Liver (tissue), 9 donors: ENCODE data around the gene ARIH2. TPM values are rescaled to one million over a fixed set of nuclear protein-coding genes. Genes with fewer than 3 reads are reported as not detected.

Experiments used
- DNase-seq: peaks from one replicate; pipeline ENCODE4 v3.0.0-alpha.2; 2017; ENCODE audit warnings: low spot score
- H3K27ac ChIP-seq, 2 donors: one replicate each; pipeline ENCODE4 v1.7.0; 2013; ENCODE audit warnings: inconsistent platforms in 2 of 2, low read length in 2 of 2, control low read depth in 1 of 2, low read depth in 1 of 2, mild to moderate bottlenecking in 1 of 2
- H3K27me3 ChIP-seq, 4 donors: one replicate each; pipeline versions ENCODE4 v1.6.1 to v1.7.0; 2013; ENCODE audit warnings: low read length in 3 of 4, inconsistent platforms in 1 of 4, mild to moderate bottlenecking in 1 of 4, moderate library complexity in 1 of 4; ENCODE audit not compliant: control insufficient read depth in 4 of 4, insufficient read depth in 4 of 4
- H3K36me3 ChIP-seq, 4 donors: one replicate each; pipeline versions ENCODE4 v1.6.1 to v1.7.0; 2013; ENCODE audit warnings: low read length in 3 of 4, mild to moderate bottlenecking in 3 of 4, low read depth in 1 of 4, moderate library complexity in 1 of 4; ENCODE audit not compliant: control insufficient read depth in 4 of 4, insufficient read depth in 3 of 4
- H3K4me1 ChIP-seq, 4 donors: one replicate each; pipeline versions ENCODE4 v1.6.1 to v1.7.0; 2013; ENCODE audit warnings: low read length in 3 of 4, mild to moderate bottlenecking in 3 of 4, moderate library complexity in 1 of 4; ENCODE audit not compliant: control insufficient read depth in 4 of 4, insufficient read depth in 4 of 4
- H3K4me3 ChIP-seq, 3 donors: one replicate each; pipeline versions ENCODE4 v1.6.1 to v1.7.0; 2013; ENCODE audit warnings: low read length in 3 of 3, control low read depth in 1 of 3, low read depth in 1 of 3, mild to moderate bottlenecking in 1 of 3
- H3K9ac ChIP-seq, 2 donors: one replicate each; pipeline ENCODE4 v1.7.0; 2013; ENCODE audit warnings: low read length in 2 of 2, mild to moderate bottlenecking in 2 of 2, moderate library complexity in 2 of 2, control low read depth in 1 of 2, low read depth in 1 of 2
- H3K9me3 ChIP-seq, 4 donors: one replicate each; pipeline versions ENCODE4 v1.6.1 to v1.7.0; 2013; ENCODE audit warnings: low read length in 3 of 4; ENCODE audit not compliant: control insufficient read depth in 4 of 4
- EGR1 ChIP-seq, 2 donors: IDR thresholded peaks; 2 replicates each; pipeline ENCODE4 v1.6.1; 2016 to 2018; ENCODE audit warnings: antibody characterized with exemption in 2 of 2, low read depth in 2 of 2
- FOXA1 ChIP-seq: IDR thresholded peaks from 2 replicates; pipeline ENCODE4 v1.6.1; 2016; ENCODE audit warnings: antibody characterized with exemption
- FOXA2 ChIP-seq: IDR thresholded peaks from 2 replicates; pipeline ENCODE4 v1.6.1; 2016; ENCODE audit warnings: antibody characterized with exemption
- GABPA ChIP-seq, 2 donors: IDR thresholded peaks in 1 of 2; conservative IDR thresholded peaks in 1 of 2; 2 replicates each; pipeline ENCODE4 v1.6.1; 2016; ENCODE audit warnings: antibody characterized with exemption in 2 of 2, mild to moderate bottlenecking in 1 of 2, moderate library complexity in 1 of 2
- HNF4A ChIP-seq, 2 donors: conservative IDR thresholded peaks; 2 replicates each; pipeline ENCODE4 v1.6.1; 2016; ENCODE audit warnings: antibody characterized with exemption in 2 of 2, mild to moderate bottlenecking in 2 of 2
- HNF4G ChIP-seq: IDR thresholded peaks from 2 replicates; pipeline ENCODE4 v1.6.1; 2016; ENCODE audit warnings: antibody characterized with exemption
- JUND ChIP-seq, 2 donors: IDR thresholded peaks; 2 replicates each; pipeline ENCODE4 v1.6.1; 2016; ENCODE audit warnings: antibody characterized with exemption in 2 of 2
- NR2F2 ChIP-seq: IDR thresholded peaks from 2 replicates; pipeline ENCODE4 v1.6.1; 2016; ENCODE audit warnings: antibody characterized with exemption
- RAD21 ChIP-seq, 2 donors: IDR thresholded peaks; 2 replicates each; pipeline ENCODE4 v1.6.1; 2016; ENCODE audit warnings: antibody characterized with exemption in 2 of 2, mild to moderate bottlenecking in 2 of 2
- RXRA ChIP-seq, 2 donors: IDR thresholded peaks; 2 replicates each; pipeline ENCODE4 v1.6.1; 2017 to 2018; ENCODE audit warnings: antibody characterized with exemption in 2 of 2, mild to moderate bottlenecking in 1 of 2
- SP1 ChIP-seq: IDR thresholded peaks from 2 replicates; pipeline ENCODE4 v1.6.1; 2018; ENCODE audit warnings: antibody characterized with exemption, mild to moderate bottlenecking
- TAF1 ChIP-seq: conservative IDR thresholded peaks from 2 replicates; pipeline ENCODE4 v1.6.1; 2016; ENCODE audit warnings: antibody characterized with exemption, mild to moderate bottlenecking
- YY1 ChIP-seq: IDR thresholded peaks from 2 replicates; pipeline ENCODE4 v1.6.1; 2016; ENCODE audit warnings: antibody characterized with exemption, mild to moderate bottlenecking
- WGBS: extraction: QIAGEN DNeasy Blood & Tissue Kit; methylation state at CpG from one replicate; pipeline ENCODE4 v1.1.7; 2013; 5-methylcytosine and 5-hydroxymethylcytosine counted together
- polyA plus RNA-seq, 2 donors: library from polyadenylated mRNA; stranded (reverse) in 1 of 2; unstranded in 1 of 2; fragments of 200-250 nt in 1 of 2; fragments of >200 nt in 1 of 2; fragmentation: Nextera tagmentation in 1 of 2; extraction: Ambion mirVana in 1 of 2; gene quantifications; one replicate each; pipeline versions ENCODE4 v1.2.1 to v1.2.3, GENCODE V29; 2013 to 2015
- total RNA-seq, 2 donors: library from RNA; depleted of rRNA; stranded (reverse); fragments of >200 nt; gene quantifications; one replicate each; pipeline ENCODE4 v1.2.3, GENCODE V29; 2014
- TF ChIP-seq, protein P1 (sequence below): IDR thresholded peaks from 2 replicates; pipeline ENCODE4 v1.6.1; 2016; ENCODE audit warnings: antibody characterized with exemption
- TF ChIP-seq, protein P2 (sequence below): fragments of 150-350 bp; IDR thresholded peaks from 2 replicates; pipeline ENCODE4 v1.5.1; 2017; ENCODE audit warnings: improper control_type of control experiment, low read depth, low read length; ENCODE audit not compliant: missing input control
- TF ChIP-seq, protein P3 (sequence below): IDR thresholded peaks from 2 replicates; pipeline ENCODE4 v1.6.1; 2016; ENCODE audit warnings: antibody characterized with exemption
- TF ChIP-seq, protein P4 (sequence below): IDR thresholded peaks from 2 replicates; pipeline ENCODE4 v1.6.1; 2016; ENCODE audit warnings: antibody characterized with exemption
- TF ChIP-seq, protein P5 (sequence below): IDR thresholded peaks from 2 replicates; pipeline ENCODE4 v1.6.1; 2016; ENCODE audit warnings: antibody characterized with exemption, mild to moderate bottlenecking
- donor health status: healthy.
- donor health status: healthy.
- donor health status: healthy.
- donor health status: healthy.
- donor health status: healthy.

The ARIH2 gene
- total and polyA plus RNA-seq, 4 donors, result 24.8 to 63.5 (median 31.0) TPM

DNA sequence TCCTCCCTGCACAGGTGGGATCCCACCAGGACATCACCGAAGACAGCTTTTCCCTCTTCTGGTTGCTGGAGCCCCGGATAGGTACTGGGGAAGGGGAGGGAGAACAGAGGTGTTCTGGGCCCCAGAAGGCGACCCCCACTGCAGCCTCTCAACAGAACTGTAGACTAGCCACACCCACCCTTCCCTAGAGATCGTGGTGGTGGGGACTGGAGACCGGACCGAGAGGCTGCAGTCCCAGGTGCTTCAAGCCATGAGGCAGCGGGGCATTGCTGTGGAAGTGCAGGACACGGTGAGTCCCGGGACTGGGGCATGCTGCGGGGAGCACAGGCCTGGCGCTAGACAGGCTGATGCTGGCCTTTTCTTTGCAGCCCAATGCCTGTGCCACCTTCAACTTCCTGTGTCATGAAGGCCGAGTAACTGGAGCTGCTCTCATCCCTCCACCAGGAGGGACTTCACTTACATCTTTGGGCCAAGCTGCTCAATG lies 104.1 kb downstream of the ARIH2 start (continued):
- TF ChIP-seq JUND (IDR thresholded peaks at IDR 0.05), result no peak
- TF ChIP-seq, protein P1, sequence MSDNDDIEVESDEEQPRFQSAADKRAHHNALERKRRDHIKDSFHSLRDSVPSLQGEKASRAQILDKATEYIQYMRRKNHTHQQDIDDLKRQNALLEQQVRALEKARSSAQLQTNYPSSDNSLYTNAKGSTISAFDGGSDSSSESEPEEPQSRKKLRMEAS, result no peak

DNA sequence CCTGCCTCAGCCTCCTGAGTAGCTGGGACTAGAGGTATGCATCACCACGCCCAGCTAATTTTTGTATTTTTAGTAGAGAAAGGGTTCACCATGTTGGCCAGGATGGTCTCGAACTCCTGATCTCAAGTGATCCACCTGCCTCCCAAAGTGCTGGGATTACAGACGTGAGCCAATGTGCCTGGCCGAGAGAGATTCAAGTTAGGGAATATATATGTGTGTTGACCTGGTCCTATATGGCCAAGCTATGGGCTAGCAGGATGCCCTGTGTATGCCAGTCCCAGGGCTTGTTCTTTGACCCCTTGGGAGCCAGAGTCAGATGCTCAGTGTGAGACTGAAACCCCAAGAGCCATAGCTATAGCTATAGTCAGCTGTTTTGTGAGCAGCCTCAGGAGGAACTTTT lies 105.1 kb downstream of the ARIH2 start:
- H3K27ac ChIP-seq, result no peak overlapping the region
- TF ChIP-seq SP1 (no peak), RXRA (IDR thresholded peaks at IDR 0.05) (no peak), JUND (IDR thresholded peaks at IDR 0.05) (no peak), HNF4A (conservative IDR thresholded peaks at IDR 0.05) (no peak), TAF1 (no peak), YY1 (no peak), EGR1 (IDR thresholded peaks at IDR 0.05; ENCODE audit: low read depth in 2 of 2) (no peak), FOXA1 (no peak)
- TF ChIP-seq, protein P2, sequence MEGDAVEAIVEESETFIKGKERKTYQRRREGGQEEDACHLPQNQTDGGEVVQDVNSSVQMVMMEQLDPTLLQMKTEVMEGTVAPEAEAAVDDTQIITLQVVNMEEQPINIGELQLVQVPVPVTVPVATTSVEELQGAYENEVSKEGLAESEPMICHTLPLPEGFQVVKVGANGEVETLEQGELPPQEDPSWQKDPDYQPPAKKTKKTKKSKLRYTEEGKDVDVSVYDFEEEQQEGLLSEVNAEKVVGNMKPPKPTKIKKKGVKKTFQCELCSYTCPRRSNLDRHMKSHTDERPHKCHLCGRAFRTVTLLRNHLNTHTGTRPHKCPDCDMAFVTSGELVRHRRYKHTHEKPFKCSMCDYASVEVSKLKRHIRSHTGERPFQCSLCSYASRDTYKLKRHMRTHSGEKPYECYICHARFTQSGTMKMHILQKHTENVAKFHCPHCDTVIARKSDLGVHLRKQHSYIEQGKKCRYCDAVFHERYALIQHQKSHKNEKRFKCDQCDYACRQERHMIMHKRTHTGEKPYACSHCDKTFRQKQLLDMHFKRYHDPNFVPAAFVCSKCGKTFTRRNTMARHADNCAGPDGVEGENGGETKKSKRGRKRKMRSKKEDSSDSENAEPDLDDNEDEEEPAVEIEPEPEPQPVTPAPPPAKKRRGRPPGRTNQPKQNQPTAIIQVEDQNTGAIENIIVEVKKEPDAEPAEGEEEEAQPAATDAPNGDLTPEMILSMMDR, result no peak
- no peak overlapping the region for H3K4me3 ChIP-seq
- H3K27me3 ChIP-seq, result no peaks in the 10 kb centered on the region
- WGBS, result 95% methylated on average over 4 of the region's 4 CpGs
- H3K9ac ChIP-seq, result no peak overlapping the region
- H3K36me3 ChIP-seq, result peaks cover 0 to 32% (median 21%) of the 10 kb centered on the region in 4 donors
- no peak for DNase-seq
- peaks cover 13 to 48% (median 36%) of the 10 kb centered on the region in 4 donors for H3K4me1 ChIP-seq
- no peaks in the 10 kb centered on the region for H3K9me3 ChIP-seq

DNA sequence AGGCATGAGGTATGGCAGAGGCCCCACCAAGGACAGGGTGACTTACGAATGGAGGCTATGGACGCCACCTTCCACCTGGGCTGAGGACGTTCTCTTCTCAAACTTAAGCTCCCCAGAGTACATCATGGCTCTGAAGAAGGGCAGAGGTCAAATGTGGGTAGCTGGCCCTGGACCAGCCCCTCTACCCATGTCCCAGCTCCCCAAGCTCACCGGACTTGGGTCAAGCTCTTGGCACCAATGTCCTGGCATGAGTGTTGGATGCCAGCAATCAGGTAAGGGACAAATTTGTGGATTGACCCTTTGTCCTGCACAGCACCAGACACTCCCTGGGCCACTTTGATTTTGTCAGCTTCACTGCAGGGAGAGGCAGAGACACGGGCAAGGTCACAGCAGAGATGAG lies 105.8 kb downstream of the ARIH2 start:
- WGBS, result 72% methylated on average over 5 of the region's 5 CpGs

More for the DNA sequence above, 105.8 kb downstream of the ARIH2 start:
- Histone ChIP-seq H3K36me3 (peaks cover 0 to 32% (median 21%) of the 10 kb centered on the region in 4 donors), H3K27ac (no peak overlapping the region), H3K4me3 (no peak overlapping the region), H3K9ac (no peak overlapping the region), H3K27me3 (no peaks in the 10 kb centered on the region), H3K4me1 (peaks cover 11 to 45% (median 37%) of the 10 kb centered on the region in 4 donors), H3K9me3 (no peaks in the 10 kb centered on the region)
- TF ChIP-seq TAF1 (no peak), RAD21 (IDR thresholded peaks at IDR 0.05) (no peak), JUND (IDR thresholded peaks at IDR 0.05) (no peak), RXRA (IDR thresholded peaks at IDR 0.05) (no peak), GABPA (IDR thresholded peaks at IDR 0.05 in 1 of 2, conservative IDR thresholded peaks at IDR 0.05 in 1 of 2) (no peak), FOXA1 (no peak), EGR1 (IDR thresholded peaks at IDR 0.05; ENCODE audit: low read depth in 2 of 2) (no peak), HNF4A (conservative IDR thresholded peaks at IDR 0.05) (no peak), FOXA2 (no peak), NR2F2 (no peak), HNF4G (no peak), YY1 (no peak), SP1 (no peak)
- TF ChIP-seq, protein P2, result no peak
- TF ChIP-seq, protein P3, sequence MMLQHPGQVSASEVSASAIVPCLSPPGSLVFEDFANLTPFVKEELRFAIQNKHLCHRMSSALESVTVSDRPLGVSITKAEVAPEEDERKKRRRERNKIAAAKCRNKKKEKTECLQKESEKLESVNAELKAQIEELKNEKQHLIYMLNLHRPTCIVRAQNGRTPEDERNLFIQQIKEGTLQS, result no peak
- TF ChIP-seq, protein P1, result no peak
- TF ChIP-seq, protein P4, sequence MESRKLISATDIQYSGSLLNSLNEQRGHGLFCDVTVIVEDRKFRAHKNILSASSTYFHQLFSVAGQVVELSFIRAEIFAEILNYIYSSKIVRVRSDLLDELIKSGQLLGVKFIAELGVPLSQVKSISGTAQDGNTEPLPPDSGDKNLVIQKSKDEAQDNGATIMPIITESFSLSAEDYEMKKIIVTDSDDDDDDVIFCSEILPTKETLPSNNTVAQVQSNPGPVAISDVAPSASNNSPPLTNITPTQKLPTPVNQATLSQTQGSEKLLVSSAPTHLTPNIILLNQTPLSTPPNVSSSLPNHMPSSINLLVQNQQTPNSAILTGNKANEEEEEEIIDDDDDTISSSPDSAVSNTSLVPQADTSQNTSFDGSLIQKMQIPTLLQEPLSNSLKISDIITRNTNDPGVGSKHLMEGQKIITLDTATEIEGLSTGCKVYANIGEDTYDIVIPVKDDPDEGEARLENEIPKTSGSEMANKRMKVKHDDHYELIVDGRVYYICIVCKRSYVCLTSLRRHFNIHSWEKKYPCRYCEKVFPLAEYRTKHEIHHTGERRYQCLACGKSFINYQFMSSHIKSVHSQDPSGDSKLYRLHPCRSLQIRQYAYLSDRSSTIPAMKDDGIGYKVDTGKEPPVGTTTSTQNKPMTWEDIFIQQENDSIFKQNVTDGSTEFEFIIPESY, result no peak
- TF ChIP-seq, protein P5, sequence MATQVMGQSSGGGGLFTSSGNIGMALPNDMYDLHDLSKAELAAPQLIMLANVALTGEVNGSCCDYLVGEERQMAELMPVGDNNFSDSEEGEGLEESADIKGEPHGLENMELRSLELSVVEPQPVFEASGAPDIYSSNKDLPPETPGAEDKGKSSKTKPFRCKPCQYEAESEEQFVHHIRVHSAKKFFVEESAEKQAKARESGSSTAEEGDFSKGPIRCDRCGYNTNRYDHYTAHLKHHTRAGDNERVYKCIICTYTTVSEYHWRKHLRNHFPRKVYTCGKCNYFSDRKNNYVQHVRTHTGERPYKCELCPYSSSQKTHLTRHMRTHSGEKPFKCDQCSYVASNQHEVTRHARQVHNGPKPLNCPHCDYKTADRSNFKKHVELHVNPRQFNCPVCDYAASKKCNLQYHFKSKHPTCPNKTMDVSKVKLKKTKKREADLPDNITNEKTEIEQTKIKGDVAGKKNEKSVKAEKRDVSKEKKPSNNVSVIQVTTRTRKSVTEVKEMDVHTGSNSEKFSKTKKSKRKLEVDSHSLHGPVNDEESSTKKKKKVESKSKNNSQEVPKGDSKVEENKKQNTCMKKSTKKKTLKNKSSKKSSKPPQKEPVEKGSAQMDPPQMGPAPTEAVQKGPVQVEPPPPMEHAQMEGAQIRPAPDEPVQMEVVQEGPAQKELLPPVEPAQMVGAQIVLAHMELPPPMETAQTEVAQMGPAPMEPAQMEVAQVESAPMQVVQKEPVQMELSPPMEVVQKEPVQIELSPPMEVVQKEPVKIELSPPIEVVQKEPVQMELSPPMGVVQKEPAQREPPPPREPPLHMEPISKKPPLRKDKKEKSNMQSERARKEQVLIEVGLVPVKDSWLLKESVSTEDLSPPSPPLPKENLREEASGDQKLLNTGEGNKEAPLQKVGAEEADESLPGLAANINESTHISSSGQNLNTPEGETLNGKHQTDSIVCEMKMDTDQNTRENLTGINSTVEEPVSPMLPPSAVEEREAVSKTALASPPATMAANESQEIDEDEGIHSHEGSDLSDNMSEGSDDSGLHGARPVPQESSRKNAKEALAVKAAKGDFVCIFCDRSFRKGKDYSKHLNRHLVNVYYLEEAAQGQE, result no peak
- DNase-seq, result no peak
